ENCODE data around the gene FKBP6.
"Not testable (repeated sequence)": the region's sequence is repeated elsewhere in the genome, so short reads cannot be mapped to it uniquely, and the experiment has no call there.

The FKBP6 gene

DNA sequence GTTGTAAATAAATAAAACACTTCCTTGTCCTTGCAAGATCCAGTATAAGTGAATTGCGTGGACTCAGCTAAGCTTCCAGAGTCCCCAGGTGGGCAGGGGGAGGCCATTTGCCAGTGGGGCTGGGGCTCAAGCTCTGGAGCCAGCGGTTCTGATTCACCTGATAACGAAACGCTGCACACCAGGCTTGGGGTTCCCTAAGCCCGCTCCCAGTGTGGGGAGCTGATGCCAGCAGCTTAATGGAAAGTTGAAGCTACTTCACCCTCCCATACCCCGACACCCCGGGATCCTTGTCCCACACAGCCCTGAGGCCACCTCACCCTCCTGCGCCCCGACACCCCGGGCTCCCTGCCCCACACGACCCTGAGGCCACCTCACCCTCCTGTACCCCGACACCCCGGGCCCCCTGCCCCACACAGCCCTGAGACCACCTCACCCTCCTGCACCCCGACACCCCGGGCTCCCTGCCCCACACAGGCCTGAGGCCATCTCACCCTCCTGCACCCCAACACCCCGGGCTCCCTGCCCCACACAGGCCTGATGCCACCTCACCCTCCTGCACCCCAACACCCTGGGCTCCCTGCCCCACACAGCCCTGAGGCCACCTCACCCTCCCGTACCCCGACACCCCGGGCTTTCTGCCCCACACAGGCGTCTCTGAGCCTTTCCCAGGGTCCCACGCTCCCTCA, 30.8 kb downstream of the FKBP6 start:
- no peak for DNase-seq (ENCODE audit: low read depth)

DNA sequence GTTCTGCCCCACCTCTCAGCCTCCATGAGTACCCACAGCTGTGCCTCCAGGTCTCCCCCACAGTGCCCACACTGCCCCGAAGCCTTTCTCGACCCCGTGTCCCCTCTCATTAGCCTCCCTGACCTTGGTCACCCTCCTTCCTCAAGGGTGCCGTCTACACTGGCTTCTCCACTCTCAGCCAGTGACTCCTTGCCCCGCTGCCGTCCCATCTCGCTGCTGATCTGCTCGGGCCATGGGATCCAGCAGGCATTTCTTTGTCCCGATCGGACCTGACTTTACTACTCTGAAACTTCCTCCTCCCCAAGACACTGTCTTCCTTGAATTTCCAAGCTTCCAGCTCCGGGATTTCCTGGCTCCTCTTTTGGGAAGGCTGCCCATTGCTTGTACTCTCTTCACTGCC, 31.3 kb downstream of the FKBP6 start:
- DNase-seq (ENCODE audit: low read depth), result no peak

DNA sequence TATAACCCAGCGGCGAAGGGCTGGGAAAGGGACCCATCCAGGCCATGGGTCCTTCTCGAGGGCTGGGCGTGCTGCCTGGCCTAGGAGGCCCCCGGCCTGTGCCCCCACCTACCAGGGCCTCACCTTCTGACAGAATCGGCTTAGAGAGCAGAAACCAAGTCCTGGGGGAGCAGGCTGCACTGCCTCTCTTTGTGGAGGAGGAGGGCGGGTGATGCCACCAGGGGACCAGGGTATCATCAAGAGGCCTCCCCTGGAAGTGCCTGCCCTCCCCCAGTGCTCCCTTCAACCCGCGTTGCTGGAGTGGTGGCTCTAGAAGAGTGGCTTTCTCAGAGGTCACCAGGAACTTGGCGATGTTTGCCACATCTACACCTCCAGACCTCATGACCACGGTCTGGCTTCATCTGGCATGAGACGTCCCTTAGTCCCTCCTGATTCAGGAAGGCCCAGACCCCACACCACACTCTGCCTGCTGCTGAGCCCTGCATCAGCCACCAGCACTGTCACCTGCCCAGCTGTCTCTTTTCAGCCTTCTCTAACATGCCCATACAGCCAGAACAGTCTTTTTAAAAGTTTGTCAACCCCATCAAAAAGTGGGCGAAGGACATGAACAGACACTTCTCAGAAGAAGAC, 31.9 kb downstream of the FKBP6 start:
- DNase-seq (ENCODE audit: low read depth), result no peak

DNA sequence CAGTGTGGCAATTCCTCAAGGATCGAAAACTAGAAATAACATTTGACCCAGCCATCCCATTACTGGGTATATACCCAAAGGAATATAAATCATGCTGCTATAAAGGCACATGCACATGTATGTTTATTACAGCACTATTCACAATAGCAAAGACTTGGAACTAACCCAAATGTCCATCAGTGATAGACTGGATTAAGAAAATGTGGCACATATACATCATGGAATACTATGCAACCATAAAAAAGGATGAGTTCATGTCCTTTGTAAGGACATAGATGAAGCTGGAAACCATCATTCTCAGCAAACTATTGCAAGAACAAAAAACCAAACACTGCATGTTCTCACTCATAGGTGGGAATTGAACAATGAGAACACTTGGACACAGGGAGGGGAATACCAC, 32.6 kb downstream of the FKBP6 start:
- DNase-seq (ENCODE audit: low read depth), result not testable (repeated sequence)

DNA sequence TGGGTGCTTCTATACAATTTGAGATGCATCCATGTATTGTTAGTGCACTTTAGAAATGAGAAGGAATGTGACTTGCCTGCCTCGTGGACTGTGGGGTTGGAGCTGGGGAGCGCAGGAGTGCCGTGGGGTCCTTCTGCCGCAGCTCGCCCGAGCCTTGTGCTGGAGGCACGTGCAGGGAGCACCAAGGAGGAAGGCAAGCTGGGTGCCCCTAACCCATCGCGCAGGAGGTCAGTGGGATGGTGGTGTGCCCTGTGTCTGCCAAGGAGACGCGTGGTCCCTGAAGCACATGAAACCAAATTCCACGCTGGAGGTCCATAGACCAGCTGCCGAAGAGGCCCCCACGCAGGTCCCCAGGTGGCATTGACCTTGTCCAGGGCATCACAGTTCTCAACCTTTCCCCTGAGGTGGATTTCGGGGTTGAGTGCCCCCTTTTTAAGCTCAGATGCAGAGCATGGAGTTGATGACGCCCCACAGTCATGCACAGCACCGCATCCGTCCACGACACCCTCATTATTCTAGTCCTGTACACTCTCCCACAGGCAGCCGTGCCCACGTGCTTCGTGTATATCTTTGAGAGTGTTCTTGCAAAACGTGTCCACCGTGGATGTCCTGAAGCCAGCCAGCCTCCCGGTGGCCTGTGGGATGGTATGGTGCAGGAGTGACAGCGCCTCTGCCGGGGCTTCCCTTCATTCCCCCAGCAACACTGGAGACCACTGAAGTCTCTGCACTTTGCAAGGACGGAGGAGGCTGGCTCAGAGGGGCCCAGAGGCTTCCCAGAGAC, 35.5 kb downstream of the FKBP6 start:
- DNase-seq (ENCODE audit: low read depth), result no peak

DNA sequence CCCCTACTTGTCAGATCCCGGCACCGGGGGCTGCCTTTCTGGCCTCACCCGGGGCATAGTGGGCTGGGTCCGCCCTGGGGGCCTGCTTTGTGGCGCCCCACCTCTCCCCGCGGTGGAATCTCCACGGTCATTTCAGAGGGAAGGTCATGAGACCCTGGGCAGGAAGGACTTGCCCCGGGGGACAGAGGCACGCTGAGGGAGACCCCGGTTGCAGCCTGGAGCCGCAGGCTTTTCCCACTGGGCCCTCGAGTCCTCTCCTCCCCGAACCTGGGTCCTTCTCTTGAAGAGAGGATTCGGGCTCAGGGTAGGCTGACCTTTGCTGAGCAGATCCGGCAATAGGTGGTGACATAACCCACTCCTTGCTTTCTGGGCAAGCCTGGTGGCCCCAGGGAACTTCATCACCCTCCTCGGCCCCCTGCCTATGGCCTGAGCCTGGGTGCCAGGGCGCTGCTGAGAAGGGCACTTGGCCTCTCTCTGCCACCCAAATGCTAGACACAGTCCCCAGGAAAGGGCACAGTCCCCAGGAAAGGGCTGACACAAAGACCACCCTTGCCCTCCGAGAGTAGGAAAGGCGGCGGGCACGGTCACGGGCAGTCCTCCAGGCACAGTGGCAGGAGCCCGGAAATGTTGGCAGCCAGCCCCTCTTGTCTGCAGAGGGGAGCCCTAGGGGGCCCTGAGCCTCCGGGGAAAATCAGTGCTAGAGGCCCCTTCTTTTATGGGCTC, 36.2 kb downstream of the FKBP6 start:
- DNase-seq (ENCODE audit: low read depth), result no peak

DNA sequence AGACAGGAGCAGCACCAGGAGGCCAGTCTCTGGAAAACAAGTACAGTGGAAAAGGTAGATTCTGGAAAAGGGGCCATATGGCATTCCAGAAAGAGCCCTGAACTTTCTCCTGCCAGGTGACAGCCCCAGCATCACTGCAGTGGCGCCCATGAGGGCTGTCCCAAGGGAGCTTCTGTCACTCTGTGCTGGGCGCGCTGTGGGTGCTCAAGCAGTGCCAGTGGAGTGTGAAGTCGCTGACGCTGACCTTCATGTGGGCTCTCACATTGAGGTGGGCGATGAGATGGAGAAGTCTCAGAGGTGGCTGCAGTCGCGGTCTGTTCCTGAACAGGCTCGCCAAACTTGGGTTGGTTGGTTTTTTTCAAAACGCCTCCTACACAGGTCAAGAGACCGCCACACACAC, 38.2 kb downstream of the FKBP6 start:
- no peak for DNase-seq (ENCODE audit: low read depth)

DNA sequence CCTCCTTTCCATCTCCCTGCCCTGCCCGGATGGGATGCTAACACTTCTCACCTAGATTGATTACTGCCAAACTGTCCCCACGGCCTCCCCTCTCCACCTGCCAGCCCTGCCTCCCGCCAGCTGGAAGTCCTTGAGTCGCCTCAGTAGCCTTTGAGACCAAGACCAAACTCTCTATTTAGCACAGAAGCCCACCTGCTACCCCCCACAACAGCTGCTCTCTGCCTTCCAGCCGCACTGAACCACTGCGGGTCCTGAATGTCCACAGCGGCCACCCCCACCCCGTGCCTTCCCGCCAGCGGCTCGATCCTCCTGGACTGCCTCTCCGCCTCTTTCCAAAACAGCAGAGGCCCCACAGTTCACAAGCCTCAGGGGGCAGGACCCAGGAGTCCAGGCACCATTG, 39.0 kb downstream of the FKBP6 start:
- no peak for DNase-seq (ENCODE audit: low read depth)

DNA sequence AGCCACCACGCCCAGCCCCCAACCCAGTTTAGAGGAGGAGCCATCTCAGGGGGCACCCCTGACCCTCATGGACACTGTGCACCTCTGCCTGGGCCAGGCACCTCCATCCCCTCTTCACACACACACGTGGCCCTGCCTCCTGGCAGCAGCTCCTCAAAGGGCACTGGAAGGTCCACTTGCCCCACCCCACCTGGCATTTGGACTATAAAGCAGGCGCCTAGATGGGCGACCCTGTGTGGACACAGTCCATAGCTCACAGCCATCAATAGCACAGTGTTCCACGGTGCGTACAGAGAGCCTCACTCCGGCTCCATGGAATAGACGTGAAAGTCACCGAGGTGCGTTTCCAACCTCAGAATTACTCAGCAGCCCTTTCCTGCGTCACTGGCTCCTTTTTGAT, 41.0 kb downstream of the FKBP6 start:
- no peak for DNase-seq (ENCODE audit: low read depth)

DNA sequence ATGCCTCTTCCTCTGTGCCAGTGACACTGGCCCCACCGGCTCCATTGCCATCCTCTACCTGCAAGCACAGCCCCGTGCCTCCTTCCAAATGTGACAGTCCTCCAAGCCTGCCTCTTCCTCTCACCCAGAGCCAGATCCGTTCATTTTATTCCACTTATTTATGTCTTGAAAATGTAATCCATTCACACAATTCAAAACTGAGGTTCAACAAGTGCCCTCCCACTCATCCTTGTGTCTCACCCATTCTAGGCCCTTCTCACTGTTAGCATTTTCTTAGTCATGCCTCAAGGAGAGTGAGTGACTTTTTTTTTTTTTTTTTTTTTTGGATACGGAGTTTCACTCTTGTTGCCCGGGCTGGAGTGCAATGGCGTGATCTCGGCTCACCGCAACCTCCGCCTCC, 41.7 kb downstream of the FKBP6 start:
- no peak for DNase-seq (ENCODE audit: low read depth)

DNA sequence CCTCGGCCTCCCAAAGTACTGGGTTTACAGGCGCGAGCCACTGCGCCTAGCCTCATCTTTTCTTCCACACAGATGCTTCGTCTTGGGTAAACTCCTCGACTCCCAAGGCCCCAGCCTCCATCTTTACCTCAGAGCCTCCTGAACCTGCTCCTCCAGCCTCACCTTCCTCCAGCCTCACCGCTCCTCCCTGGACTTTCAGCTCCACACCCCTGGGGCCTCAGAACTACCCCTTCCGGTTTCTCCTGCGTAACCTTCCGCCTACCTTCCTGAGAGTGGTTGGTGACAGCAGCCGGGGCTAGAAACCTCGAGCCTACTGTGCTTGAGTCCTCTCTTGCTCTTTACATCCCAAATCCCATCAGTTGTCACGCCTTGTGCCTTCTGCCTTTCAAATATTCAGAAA, 45.8 kb downstream of the FKBP6 start:
- DNase-seq (ENCODE audit: low read depth), result no peak

DNA sequence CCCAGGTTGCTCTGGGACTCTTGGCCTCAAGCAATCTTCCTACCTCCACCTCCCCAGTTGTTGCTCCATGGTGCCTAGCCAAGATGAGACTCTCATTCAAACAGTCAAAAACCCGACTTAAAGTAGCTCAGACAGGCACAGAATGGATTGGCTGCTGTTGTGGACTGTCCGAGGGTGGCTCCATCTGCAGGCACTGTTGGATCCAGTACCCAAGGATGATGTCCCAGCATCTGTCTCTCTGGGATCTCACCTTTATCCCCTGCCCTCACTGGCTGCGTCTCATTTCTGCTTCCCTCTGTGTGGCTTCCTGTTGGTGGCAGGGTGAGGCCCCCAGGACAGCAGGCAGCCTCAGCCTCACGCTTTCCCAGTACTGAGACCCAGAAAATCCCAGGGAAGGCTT, 48.3 kb downstream of the FKBP6 start:
- DNase-seq (ENCODE audit: low read depth), result not testable (repeated sequence)

DNA sequence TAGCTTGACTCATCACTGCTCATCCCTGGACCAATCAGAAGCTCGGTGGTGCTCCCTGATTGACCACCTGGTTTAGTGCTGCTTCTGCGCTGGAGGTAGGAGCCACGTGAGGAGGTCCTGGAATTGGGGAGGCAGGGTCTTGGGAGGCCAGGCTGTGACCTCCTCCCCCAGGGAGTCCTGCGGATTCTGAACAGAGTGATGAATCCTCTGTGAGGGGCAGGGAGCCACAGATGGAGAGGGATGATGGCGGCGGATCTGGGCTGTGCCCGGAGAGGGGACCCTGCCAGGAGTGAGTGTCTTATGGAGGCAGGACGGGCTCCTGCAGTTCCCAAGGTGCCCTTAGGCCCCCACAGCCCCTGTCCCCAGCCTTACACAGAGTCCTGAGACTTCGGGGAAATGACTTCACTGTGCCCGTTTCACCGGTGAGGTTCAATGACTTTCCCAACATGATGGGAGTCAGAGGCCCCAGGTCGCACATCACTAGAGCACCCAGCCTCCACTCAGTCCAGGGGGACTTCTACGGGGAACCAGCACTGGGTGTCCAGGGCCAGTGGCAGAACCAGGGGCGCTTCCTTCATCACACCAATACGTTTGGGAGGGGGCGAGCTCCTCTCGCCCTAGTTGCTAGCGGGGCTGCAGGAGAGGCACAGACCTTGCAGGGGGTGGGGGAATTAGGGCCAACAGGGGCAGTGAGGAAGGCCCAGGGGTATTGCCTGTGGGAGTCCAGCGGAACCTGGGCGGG, 48.9 kb downstream of the FKBP6 start:
- no peak for DNase-seq (ENCODE audit: low read depth)

DNA sequence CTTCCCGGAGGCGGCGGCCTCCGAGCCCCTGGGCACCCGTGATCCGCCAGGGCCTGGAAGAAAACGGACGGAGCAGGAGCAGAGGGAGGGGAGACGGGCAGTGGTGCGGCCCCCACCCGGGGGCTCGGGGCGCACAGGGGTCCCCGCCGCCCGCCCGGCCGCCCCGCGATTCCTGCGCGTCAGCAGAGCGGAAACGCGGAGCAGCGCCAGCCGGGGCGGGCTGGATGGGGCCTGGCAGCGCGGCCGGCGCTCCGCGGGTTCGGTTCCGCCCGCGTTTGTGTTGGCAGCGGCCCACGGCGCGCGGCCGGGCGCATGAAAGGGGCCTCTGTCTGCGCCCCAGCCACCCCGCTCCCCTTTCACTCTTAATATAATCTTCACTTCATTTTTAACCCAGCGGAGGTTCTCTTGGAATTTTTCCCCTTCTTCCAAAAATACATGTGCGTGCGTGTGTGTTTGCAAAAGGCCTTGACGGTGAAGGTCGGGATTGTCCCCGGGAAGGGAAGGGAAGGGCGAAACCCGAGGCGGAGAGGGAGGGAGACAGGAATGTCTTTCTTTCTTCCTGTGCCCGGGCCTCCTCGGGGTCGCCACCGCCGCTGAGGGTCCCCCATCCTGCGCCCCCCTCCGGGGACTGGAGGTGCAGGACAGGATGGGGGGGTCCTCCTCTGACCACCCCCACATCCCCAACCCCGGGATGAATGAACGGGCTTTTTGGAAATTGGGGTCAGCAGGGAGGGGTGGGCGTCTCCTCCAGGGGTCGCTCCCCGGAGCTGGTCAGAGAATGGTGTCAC, 49.6 kb downstream of the FKBP6 start:
- DNase-seq (ENCODE audit: low read depth), result not testable (repeated sequence)

DNA sequence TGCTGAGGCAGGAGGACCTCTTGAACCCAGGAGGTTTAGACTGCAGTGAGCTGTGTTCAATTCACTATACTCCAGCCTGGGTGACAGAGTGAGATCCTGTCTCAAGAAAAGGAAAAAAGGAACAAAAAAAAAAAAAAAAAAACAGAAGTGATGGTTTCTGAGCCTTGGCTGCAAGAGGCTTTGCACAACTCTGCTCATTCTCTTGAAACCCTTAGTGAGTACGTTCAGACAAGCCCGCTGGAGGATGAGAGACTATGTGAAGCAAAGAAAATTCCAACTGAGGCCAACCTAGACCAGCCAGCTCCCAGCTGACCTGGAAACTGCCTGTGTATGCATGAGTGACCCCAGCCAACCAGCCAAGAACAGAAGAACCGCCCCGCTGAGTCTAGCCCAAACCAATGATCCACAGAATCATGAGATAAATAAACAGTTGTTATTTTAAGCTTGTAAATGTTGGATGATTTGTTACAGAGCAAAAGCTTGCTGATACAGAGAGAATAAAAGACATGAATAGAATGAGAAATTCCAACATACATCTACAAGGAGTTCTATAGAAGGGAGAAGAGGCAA, 55.1 kb downstream of the FKBP6 start:
- DNase-seq (ENCODE audit: low read depth), result no peak

DNA sequence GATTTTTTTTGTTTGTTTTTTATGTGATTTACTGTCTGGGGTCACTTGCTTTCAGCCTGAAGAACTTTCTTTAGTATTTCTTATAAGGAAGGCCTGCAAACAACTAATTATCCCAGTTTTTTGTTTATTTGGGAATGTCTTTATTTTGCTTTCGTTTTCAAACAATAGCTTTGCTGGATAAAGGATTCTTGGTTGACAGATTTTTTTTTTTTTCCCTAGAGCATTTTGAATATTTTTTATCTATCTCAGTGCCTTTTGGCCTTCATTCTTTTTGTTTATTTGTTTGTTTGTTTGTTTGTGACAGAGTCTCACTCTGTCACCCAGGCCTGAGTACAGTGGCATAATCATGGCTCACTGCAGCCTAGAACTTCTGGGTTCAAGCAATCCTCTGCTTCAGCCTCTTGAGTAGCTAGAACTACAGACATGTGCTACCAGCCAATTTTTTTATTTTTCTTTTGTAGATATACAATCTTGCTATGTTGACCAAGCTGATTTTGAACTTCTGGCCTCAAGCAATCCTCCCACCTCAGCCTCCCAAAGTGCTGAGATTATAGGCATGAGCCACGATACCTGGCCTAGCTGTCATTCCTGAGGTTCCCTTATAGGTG, 59.4 kb downstream of the FKBP6 start:
- DNase-seq (ENCODE audit: low read depth), result no peak

DNA sequence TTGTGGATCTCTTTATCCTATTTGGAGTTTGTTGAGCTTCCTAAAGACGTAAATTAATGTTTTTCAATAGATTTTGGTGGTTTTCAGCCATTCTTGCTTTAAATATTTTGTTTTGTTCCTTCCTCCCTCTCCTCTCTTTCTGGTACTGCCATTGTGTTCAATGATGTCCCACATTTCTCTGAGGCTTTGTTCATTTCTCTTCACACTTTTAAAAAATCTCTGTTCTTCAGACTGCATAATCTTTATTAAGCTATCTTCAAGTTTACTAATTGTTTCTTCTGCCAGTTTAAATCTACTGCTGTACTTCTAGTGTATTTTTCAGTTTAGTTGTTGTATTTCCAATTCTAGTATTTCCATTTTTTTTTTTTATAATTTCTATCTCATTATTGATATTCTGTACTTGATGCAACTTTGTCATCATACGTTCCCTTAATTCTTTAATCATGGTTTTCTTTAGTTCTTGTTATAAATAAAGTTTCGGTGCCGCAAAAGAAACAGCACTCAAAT, 60.0 kb downstream of the FKBP6 start:
- DNase-seq (ENCODE audit: low read depth), result no peak

DNA sequence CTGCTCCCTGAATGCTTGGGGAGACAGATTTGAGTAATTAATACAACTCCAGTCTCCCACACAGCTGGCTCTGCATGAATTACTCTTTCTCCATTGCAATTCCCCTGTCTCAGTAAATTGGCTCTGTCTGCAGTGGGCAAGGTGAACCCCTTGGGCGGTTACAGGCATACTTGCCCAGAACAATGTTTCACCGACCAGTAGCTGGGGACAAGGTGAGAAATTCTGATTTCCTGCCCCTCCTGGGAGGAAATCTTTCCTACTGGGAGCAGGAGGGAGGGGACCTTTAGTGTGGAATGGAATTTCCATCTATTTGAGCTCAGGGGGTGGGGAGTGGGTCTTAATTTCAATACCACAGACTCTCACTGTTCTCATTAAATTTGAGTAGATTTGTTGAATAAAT, 63.4 kb downstream of the FKBP6 start:
- no peak for DNase-seq (ENCODE audit: low read depth)

DNA sequence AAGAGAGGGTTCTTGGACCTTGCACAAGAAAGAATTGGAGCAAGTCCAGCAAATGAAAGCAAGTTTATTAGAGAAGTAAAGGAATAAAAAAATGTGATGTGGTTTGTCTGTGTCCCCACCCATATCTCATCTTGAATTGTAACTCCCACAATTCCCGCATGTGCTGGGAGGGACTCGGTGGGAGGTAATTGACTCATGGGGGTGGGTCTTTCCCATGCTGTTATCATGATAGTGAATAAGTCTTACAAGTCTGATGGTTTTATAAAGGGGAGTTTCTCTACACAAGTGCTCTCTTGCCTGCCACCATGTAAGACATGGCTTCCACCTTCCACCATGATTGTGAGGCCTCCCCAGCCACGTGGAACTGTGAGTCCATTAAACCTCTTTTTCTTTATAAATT, 66.5 kb downstream of the FKBP6 start:
- DNase-seq (ENCODE audit: low read depth), result no peak

Data from T follicular helper cell (primary cell).